Bone marrow (tissue), 2 donors: Measurements from ENCODE around the gene ARHGAP26.

Experiments used
- DNase-seq, 2 donors: peaks; one replicate each; lab custom pipeline; 2025; lab: John Stamatoyannopoulos, UW

Gene ARHGAP26

DNA sequence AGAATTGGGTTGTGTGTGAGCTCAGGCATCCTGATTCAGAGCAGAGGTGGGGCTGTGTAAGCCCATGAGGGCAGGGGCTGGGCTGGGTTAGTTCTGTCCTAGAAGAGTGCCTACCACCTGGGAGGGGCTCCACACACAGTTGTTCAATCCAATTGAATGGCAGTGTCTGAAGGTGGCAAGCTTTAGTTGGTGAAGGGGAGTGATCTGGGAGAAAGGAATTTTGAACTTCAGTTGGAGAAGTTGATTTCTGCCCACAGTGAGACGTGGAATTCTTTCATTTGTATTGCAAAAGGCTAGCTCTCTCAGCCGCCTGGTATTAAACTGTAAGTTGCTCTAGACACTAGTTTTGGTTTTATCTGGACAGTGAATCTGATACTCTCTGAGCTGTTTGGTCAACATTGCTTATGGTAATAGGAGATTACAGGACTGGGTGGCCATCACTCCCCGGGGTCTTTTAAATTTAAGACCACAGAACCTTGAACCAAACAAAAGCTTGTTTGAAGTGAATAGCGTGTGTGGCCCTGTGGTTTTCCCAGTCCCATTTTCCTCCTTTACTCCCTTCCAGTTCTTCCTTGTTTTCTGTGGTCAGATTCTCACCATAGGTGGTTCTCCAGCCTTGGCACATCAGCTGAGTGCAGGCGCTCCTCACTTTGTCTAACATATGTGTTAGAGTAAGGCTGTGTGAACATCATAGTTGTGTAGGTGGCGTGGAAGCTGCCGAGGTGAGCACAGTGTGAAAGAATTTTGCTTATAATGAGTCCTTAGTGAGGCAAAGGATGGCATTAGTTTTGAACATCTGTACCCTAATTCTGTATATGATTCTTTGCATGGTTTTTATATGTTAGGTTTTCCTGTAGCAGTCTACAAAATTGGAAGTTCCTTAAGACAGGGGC is 78.0 kb downstream of the ARHGAP26 start:
- DNase-seq = no peak

DNA sequence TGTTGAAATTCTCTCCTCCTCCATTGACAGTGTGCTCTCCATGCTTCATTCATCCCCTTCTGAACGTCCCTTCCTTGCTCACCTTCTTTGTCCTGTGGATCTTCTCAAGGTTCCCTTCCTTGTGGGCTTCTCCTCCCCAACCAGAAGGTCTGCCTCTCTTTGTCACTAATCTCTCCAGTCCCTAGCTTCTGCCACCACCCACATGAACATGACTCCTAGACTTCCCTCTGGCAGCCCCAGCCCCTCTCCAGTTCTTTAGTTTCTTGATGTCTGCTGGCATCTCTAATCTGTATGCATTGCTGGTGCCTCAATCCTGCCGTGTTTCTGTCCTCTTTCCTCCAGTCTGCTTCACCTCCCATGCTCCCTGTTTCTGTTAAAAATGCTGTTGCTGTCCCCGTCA is 79.3 kb downstream of the ARHGAP26 start:
- DNase-seq = no peak

DNA sequence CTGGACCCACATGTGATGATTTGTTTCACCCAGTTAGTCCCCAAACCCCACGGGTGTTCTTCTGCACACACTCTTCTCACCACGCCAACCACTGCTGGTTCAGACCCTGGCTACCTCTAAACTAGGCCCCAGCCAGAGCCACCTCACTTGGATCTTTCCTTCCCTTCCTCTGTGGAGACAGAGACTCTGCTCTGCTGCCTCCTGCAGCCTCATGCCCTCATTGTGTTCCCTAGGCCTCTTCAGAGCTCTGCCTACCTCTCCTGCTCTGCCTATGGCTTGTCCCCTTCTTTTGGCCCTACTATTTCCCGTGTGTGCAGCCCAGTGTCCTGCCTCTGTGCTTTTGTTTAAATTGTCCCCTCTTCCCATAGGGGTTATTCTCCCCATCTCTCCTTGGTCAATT is 79.7 kb downstream of the ARHGAP26 start:
- no peak for DNase-seq

DNA sequence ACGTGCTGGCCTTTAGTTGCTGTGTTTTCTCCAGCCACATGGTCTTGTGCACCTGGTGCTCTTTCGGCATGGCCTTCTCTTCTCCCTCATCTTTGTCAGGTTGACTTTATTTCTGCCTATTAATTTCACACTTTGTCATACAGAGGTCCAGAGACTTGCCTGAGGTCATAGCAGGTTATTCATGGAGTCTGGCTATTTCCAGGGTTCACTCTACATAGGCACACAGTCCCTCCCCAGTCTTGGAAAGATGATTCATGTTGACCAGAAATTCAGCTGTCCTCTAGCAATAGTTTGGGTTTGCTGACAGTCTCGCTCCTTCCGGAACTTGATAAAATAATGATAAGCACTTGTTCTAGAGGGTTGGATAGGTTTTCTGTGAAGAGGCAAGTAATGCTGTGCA is 81.6 kb downstream of the ARHGAP26 start:
- no peak for DNase-seq

DNA sequence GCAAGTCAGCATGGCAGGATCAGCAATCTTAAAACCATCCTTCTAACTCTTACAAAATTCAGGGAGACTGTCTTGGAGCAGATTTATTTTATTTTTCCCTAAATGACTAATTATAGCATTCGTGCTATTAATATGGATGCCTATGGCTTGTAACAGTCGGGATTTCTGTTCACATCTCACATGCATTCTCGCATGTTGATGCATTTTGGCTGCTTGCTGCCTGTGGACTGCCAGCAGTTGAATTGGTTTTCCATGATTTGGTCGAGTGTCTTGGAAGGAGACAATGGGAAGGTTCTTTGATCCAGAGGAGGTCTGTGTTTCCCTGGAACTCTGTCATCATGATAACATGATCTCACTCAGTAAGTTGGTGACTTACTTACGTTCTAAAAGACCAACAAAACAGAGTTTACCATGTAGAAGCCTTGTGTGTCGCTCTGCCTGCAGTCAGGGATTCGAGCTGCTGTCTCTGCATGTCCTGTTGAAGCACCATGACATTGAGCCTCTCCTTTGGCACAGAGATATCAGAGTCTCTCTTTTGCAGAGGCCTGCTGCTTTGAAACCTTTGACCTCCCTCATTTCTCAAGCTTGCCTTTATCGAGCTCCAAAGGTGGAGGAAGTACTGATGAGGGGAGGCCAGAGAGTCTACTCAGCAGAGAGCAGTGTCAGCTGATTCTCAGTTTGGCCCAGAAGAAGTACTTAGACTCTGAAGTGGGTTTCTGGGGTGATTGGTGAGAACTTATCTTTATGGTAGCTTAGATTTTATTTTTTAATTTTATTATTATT is 82.4 kb downstream of the ARHGAP26 start:
- no peak for DNase-seq

DNA sequence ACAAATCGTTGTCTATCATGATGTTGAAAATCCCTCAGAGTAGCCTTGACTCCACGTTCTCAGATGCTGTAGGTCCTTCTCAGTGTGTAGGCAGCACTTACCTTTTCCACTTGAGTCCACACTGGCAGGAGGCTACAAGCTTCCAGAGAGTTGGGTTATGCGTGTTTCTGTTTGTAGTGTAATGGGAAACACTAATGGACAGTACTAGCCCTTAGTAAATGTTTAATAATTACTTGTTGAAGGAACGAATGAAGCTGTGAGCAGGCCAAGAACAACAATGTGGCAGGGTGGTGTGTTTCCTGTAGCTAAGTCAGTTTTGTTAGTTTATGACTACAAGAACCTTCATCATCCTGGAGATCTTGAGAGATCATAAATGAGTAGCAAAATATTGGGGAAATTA is 83.5 kb downstream of the ARHGAP26 start:
- no peak for DNase-seq

DNA sequence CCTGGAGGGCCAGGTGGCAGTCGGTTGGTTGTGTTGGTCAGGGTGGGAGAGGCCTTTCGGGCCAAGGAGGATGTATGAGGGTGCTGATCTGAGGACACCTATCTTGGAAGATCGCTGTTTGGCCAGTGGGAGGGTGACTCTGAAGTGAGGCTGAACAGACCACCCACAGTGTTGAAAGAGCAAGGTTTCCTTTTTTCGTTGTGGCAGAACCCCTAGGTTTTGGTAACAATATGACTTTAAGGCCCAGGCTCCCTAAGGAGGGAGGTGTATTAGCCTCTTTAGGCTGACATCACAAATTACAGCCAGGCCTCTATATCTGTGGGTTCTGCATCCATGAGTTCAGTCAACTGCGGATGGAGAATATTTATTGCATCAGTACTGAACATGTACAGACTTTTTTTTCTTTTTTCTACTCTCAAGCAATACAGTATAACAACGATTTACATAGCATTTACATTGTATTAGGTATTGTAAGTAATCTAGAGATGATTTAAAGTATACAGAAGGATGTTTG is 86.1 kb downstream of the ARHGAP26 start:
- no peak for DNase-seq

DNA sequence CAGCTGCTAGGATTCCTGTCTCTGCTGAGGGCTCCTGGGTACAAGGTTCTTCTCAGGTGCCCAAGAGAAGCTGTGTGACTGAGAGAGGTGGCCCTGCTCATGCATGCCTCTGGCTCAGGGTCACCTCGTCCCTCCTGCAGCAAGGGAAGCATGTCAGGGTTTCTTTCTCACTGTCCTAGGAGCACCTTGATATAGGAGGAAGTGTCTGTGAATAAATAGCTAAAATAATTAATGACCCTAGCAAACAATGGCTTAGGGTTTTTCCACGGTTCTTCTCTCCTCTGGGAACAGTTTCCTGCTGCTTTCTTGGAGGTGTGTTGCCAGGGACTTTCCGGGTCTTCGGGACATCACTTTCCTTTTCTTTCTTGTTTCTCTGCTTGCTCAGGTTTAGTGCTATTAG is 87.2 kb downstream of the ARHGAP26 start:
- no peak for DNase-seq

DNA sequence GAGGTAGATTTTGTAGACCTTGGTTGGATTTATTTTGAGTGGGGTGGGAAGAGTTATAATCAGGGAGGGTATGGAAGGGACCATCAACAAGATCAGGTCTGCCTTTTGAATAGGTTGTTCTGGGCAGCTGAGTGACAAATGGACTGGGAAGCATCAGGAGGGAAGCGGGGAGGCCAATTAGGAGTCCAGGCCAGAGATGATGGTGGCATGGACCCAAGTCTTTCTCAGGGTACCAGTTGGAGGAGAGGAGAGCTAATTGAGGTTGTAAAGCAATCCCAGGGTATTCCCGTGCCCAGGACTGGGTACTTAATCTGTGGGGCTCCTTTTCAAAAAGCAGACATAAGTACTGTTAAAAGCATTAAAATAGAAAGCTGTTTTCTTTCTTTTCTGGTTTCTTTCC is 88.9 kb downstream of the ARHGAP26 start:
- no peak for DNase-seq

DNA sequence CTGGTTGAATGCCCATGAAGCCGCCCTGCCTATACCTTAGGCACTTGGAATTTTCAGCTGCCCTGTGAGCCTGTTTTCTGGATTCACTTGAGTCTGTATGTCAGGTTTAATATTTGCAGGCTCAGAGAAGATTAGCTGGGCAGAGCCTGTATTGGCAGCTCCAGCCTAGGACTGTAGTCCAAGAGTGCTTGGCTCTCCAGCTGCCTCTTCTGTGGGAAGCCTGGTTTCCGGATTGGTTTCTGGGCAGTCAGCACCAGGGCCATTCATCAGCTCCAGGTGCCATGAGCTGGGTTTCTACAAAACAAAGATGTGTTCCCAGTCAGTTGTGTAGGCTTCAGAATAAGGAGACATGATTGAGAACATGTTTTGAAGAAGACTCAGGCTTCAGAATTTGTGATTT is 90.1 kb downstream of the ARHGAP26 start:
- DNase-seq = peak in 1 of 2 donors; percentile 10

DNA sequence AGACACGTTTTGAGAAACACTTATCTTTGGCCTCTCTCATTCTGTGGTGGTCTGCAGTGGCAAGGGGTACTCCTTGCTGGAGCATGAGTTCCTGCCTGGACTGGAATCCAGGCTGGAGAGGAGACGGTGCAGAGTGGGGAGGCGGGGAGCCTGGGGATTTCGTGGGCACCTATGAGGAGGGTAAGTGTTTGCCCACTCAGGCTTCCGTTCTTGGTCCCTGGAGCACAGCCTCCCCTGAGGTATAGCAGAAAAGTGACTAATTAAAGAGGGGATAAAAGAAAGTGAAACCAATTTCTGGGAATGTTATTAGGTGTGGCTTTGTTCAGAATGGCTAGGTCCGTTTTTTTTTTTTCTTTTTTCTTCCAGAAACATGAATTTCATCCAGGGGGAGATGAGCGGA is 90.8 kb downstream of the ARHGAP26 start:
- DNase-seq = peak in 1 of 2 donors; percentile 5

DNA sequence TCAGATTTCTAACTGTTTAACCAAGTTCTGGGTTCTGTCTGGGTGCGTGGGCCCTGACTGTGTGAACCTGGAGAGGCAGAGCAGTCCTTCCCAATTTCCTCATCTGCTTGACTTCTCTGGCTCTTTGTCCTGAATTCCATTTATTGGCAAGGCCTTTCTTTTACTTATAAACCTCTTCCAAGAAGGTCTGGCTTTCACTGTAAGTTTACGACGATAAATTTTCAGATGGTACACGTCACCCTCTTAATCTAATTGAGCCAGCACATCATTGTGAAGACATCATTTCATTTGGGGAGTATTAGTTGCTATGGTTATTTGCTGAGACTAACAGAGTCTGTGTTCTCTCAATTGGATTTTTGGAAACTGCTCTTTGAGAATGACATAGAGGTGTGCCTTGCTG is 92.4 kb downstream of the ARHGAP26 start:
- no peak for DNase-seq

DNA sequence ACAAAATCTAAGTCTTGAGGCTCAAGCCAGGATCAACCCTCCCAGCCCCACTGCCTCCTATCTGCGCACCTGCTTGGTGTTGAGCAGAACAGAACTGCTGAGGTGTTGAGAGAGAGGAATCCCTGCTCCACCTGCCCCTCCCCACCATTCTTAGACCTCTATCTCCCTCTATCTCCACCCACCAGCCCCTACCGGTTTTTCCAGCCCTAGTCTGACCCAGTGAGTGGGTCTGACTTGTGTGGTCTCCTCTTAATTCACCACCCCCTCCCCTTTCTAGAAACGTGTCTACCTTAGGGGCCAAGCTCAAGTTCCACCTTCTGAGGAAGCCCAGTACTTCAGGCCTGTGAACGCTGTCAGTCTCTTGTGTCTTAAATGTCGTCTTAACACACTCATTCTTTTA is 93.7 kb downstream of the ARHGAP26 start:
- DNase-seq = no peak

DNA sequence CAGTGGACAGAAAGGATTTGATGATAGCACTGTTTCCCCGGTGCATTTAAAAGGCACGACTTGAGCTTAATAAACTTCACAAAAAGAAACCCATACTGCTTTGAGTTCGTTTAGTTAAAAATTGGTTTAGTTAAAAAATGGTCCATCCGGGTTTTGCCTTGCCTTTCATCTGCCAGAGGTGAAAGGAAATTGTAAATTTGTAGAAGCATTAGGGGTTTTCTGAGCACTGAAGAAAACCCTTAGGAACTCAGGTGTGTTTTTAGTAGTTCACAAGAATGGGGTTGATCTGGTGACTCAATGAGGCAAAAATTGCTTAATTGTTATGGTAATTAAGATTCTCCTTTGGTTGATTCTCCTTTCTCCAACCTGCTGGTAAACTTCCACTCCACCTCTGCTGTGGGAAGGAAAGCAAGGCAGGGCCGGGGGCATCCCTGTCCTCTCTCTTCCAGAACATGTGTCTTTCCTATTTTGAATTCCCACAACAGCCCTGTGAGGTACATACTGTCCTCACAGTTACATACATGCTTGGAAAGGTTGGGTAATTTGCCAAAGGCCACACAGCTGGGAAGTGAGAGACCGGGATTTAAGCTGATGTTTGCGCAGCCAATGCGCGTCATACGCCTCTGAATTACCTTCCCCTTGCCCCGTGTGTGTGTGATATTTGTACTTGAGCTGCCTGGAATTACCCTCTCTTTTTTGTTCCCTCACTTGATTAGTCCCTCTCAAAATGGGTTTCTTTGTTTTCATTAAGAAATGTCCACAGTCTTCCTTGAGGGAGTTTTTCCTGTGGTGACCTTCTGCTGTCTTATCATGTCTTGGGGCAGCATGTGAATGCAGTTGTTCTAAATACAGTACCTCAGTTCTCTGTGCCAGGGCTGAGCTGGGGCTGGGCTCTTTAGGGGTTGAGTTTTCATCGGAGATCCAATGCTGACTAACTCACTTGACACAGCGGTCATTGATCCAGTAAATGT is 94.4 kb downstream of the ARHGAP26 start:
- DNase-seq = no peak

DNA sequence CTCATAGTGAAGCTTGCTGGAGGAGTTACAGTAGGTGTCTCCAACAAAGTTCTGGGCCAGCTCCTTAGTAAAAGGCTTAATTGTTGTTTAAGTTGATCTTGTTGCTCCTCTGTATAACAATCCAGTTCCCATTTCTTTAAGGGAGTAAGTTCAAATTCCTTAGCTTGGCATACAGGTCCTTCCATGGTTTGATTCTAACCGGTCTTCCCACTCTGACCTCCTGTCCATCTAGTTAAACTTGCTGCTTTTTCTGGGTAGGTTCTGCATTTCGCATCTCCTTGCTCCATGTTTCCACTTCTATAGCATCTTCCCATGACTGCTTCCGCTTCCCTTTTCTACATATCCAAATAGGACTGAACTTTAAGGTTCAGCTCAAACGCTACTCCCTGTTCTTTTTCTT is 95.5 kb downstream of the ARHGAP26 start:
- no peak for DNase-seq

DNA sequence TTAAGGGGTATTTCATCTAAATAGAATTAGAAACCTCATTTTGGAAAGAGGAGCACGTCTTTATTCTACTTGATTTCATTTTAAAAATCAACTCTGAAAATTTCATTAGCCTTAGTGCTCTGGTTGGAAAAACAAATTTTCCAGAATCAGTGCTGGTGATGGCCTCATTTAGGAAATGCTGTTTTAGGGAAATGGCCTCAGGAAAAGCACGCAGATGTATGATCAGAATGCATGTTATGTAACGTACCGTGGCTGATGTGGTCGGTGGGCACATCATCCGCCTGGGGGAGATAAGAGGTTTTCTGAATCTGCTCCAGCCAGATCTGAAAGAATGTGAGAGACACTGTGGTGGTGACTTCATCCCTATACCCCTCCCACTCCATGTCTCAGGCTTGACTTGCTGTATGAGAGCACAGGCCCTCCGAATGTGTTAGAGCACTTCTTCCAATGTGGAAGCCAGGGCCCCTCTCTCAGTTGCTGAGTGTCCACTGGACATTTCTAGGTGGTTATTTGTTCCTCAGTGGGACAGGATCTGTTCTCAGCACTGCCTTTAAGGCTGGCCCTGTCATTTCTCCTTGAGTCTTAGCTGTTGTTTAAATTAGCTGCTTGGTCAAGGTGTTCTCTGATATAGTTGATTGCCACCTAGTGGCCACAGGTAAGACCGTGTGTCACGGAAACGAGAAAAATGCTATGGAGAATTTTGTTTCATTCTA is 96.5 kb downstream of the ARHGAP26 start:
- peak; percentile 18 to 64 for DNase-seq

DNA sequence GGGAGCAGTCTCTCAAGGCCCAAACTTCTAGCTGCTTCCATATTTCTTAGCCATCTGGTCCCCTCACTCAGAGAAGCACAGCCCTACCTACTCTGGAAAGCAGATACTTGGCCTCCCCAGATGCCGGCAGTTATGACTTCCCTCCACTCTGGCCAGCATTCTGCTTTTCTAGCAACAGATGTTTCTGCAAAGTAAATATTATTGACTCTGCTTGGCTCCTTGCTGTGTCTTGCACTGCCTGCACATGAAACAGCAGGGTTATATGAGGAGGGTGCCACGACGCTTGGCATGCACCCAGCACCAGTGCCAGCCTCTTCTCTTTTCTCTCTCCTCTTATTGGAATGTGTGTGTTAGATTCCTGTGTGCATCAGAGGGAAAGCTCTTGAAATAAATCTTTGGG is 99.7 kb downstream of the ARHGAP26 start:
- DNase-seq = peak in 1 of 2 donors; percentile 50

DNA sequence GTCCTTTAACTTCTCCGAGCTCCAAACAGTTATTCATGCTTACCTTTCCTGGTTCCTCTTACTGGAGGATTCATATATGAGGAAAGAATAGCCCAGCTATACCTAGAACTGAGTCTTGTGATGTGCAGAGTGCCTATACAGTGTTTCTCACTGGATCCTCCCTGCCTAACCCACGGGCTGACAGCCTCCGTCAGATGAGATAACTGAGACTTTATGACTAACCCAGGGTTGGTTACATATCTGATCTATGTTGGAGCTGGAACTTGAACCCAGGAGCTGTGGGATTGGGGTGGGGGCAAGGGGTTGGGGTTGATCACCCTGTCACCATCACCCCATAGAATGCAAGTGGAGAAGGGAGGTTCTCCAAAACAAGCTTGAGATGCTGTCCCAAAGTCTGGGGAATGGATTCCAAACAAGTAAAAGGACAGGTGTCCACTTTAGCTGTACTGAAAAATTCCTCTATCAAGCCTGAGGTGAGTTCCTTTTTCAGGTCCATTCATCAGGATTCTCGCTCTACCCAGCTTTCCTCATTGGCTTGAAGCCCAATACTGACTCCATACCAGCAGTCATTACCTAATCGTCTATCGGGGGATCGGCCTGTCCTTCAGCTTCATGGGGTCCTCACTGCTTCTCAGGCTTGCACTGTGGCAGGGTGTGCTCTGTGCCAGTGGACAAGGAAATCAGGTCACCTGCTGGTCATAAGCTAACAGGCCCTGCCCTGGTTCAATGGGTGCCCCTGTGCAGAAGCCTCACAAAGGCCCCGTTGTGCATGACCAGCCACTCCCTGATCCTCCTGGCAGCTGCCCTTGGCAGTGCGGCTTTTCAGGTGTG is 100.6 kb downstream of the ARHGAP26 start:
- DNase-seq = no peak

DNA sequence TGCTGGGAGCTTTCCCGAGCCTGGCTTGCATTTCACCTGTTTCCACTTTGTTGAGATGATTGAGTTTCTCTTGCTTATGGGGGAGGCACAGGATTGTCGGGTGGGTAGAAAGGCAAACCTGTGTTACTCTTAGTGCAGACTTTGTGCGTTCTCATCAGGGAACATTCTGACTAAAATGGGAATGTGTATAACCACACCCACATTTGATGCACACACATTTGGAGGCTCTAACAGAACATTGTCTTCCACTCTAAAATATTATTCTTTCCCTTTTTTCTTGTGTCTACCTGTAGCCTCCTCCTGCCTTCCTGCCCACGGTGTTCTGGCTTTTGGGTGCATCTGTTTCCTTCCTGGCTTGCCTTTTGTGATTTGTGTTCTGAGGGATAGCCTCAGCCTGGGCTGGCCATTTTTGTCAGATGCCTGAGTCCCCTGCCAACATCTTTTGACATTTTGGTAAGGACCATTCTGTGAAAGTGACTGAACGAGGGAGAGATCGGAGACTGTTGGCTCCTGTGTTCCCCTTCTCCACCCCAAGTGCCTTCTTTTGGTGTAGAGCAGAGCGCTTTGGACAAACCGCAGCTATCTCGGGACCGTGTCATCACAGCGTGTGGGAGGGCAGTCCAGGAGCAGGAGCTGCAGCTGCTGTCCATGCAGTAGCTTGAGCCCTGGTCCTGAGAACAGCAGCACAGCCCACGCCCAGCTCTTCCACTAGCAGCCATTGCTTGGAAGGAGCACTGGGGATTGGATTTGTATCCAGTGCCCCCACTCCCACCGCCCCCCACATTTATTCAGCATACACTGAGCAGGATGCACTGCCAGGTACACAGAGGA is 101.4 kb downstream of the ARHGAP26 start:
- no peak for DNase-seq
